Stimulated activated CD4-positive, alpha-beta T cell treated with anti-CD3 and anti-CD28 coated beads, Interleukin-12 subunit alpha, Interleukin-12 subunit beta, amount 100 ng/mL, for 24 hours (primary cell): Measurements from ENCODE around the gene TBC1D28.
"Not testable (repeated sequence)": the region's sequence is repeated elsewhere in the genome, so short reads cannot be mapped to it uniquely, and the experiment has no call there.

Experiments
- DNase-seq, 2 experiments: peaks; one replicate each; pipeline ENCODE4 v3.0.0-alpha.2; 2020; ENCODE audit warnings: low read depth in 2 of 2

TBC1D28 gene

GRCh38 chr17:18617613-18618012 lies 26.6 kb downstream of the TBC1D28 start:
- not testable (repeated sequence) for DNase-seq

- not testable (repeated sequence) for DNase-seq
Measured at GRCh38 chr17:18613016-18613415, 31.2 kb downstream of the TBC1D28 start.

- not testable (repeated sequence) for DNase-seq
Measured at GRCh38 chr17:18593138-18593537, 51.1 kb downstream of the TBC1D28 start.
